ENCODE results near the gene BRD7. TPM values are rescaled to one million over a fixed set of nuclear protein-coding genes. Genes with fewer than 3 reads are reported as not detected.

The BRD7 gene
- total RNA-seq, 2 donors from 2014 or later = 28.0 to 28.9 TPM

GRCh38 chr16:50268352-50268751, 100.4 kb downstream of the BRD7 start:
- no peak overlapping the region for H3K4me3 ChIP-seq
- H3K27me3 ChIP-seq = no peaks in the 10 kb centered on the region
- no peak for DNase-seq (ENCODE audit: low spot score)
- no peaks in the 10 kb centered on the region for H3K36me3 ChIP-seq
- H3K4me1 ChIP-seq = peaks cover 0 to 17% of the 10 kb centered on the region in 2 donors
- H3K9me3 ChIP-seq = no peaks in the 10 kb centered on the region
- no peak for TF ChIP-seq CTCF (IDR thresholded peaks at IDR 0.05)
- no peak overlapping the region for H3K27ac ChIP-seq

GRCh38 chr16:50267651-50268050, 101.1 kb downstream of the BRD7 start:
- Histone ChIP-seq H3K27me3 (no peaks in the 10 kb centered on the region), H3K36me3 (no peaks in the 10 kb centered on the region), H3K4me1 (peaks cover 0 to 17% of the 10 kb centered on the region in 2 donors), H3K4me3 (peak overlapping the region in 1 of 2 donors; percentile 49), H3K27ac (no peak overlapping the region), H3K9me3 (no peaks in the 10 kb centered on the region)
- no peak for DNase-seq (ENCODE audit: low spot score)
- TF ChIP-seq CTCF (IDR thresholded peaks at IDR 0.05) = no peak

- Histone ChIP-seq H3K27ac (peak overlapping the region; percentile 51 to 73), H3K27me3 (no peaks in the 10 kb centered on the region), H3K9me3 (no peaks in the 10 kb centered on the region), H3K4me1 (peaks cover 0 to 17% of the 10 kb centered on the region in 2 donors), H3K4me3 (peak overlapping the region in 1 of 2 donors; percentile 49), H3K36me3 (no peaks in the 10 kb centered on the region)
- no peak for DNase-seq (ENCODE audit: low spot score)
- no peak for TF ChIP-seq CTCF (IDR thresholded peaks at IDR 0.05)
Measured at GRCh38 chr16:50267151-50267631, 101.6 kb downstream of the BRD7 start.

- Histone ChIP-seq H3K4me3 (peak within 1 kb of the TSS; percentile 14 to 49), H3K27me3 (no peaks in the 10 kb centered on the region), H3K9me3 (no peaks in the 10 kb centered on the region), H3K36me3 (no peaks in the 10 kb centered on the region), H3K27ac (peak within 1 kb of the TSS; percentile 51 to 73), H3K4me1 (peaks cover 0 to 20% of the 10 kb centered on the region in 2 donors)
- TF ChIP-seq CTCF (IDR thresholded peaks at IDR 0.05) = no peak
- DNase-seq (ENCODE audit: low spot score) = peak; percentile 79
Measured at GRCh38 chr16:50266337-50267091, 102.3 kb downstream of the BRD7 start, which contains the start of gene ADCY7. Gene ADCY7 (plus strand): TSS chr16:50266551. CDS start chr16:50288180, 21,629 bp downstream.

Small RNA genes lying within 50 kb of the gene (microRNA-seq; reads per million reads assigned to microRNA genes)
- gene MIR6771 (ENCODE audit: borderline number of aligned reads in 2 of 2, borderline replicate concordance in 1 of 2) = 0 reads per million in 2 donors

Other genes starting within 250 kb of the BRD7 start
- gene TENT4B, start 215.7 kb downstream of the BRD7 start, total RNA-seq = 1 to 10 TPM; 5.0 to 6.1 TPM
- 10 to 100 TPM in 1 of 2 donors, 1 to 10 TPM in 1; 8.5 to 17.1 TPM for gene ADCY7, start 102.4 kb downstream of the BRD7 start, total RNA-seq
- 1 to 10 TPM; 1.1 to 3.0 TPM for gene NKD1, start 179.4 kb upstream of the BRD7 start, total RNA-seq

Measured in right atrium auricular region (tissue), 2 donors.